Astrocyte (in vitro differentiated cells and primary cell): ENCODE measurements around the gene ZFYVE27. TPM values are rescaled to one million over a fixed set of nuclear protein-coding genes. Genes with fewer than 3 reads are reported as not detected.

ENCODE experiments used
- DNase-seq: peaks from one replicate; pipeline ENCODE4 v3.0.0-alpha.2; 2010; ENCODE audit warnings: low read depth
- FAIRE-seq: peaks from 2 replicates; lab custom pipeline; 2011; peaks lifted over from hg19 to GRCh38; lab: Jason Lieb, UNC
- H2AFZ ChIP-seq: 2 replicates; pipeline ENCODE4 v1.6.0; 2012; ENCODE audit warnings: low read depth, low read length, inconsistent platforms
- H3K27ac ChIP-seq: 2 replicates; pipeline ENCODE4 v1.5.1; 2011; ENCODE audit warnings: low read depth, low read length, inconsistent platforms
- H3K27me3 ChIP-seq: 2 replicates; pipeline ENCODE4 v1.6.0; 2011; ENCODE audit warnings: low read length, inconsistent platforms; ENCODE audit not compliant: insufficient read depth
- H3K36me3 ChIP-seq: 2 replicates; pipeline ENCODE4 v1.5.1; 2011; ENCODE audit warnings: low read length, inconsistent platforms; ENCODE audit not compliant: insufficient read depth
- H3K4me1 ChIP-seq: 2 replicates; pipeline ENCODE4 v1.5.1; 2011; ENCODE audit warnings: low read length, inconsistent platforms; ENCODE audit not compliant: insufficient read depth
- H3K4me2 ChIP-seq: 2 replicates; pipeline ENCODE4 v1.6.0; 2012; ENCODE audit warnings: low read length, inconsistent platforms
- H3K4me3 ChIP-seq: 2 replicates; pipeline ENCODE4 v1.5.1; 2011; ENCODE audit warnings: low read depth, mild to moderate bottlenecking, low read length, inconsistent platforms; ENCODE audit not compliant: insufficient read depth
- H3K79me2 ChIP-seq: 2 replicates; pipeline ENCODE4 v1.6.0; 2012; ENCODE audit warnings: mild to moderate bottlenecking, low read length, inconsistent platforms; ENCODE audit not compliant: insufficient read depth
- H3K9ac ChIP-seq: 2 replicates; pipeline ENCODE4 v1.6.0; 2012; ENCODE audit warnings: mild to moderate bottlenecking, low read length, inconsistent platforms
- H3K9me3 ChIP-seq: 2 replicates; pipeline ENCODE4 v1.5.1; 2012; ENCODE audit warnings: low read depth, mild to moderate bottlenecking, low read length, inconsistent platforms; ENCODE audit not compliant: insufficient read depth
- H4K20me1 ChIP-seq: 2 replicates; pipeline ENCODE4 v1.6.0; 2012; ENCODE audit warnings: low read length, inconsistent platforms; ENCODE audit not compliant: insufficient read depth
- H3K27ac Mint-ChIP-seq: one replicate; pipeline ENCODE4 v1.8.0; 2021; ENCODE audit warnings: mild to moderate bottlenecking, mixed read lengths; ENCODE audit not compliant: unreplicated experiment
- H3K27me3 Mint-ChIP-seq: one replicate; pipeline ENCODE4 v1.8.0; 2021; ENCODE audit warnings: low read depth, mixed read lengths; ENCODE audit not compliant: unreplicated experiment
- H3K36me3 Mint-ChIP-seq: one replicate; pipeline ENCODE4 v1.8.0; 2021; ENCODE audit warnings: low read depth, mixed read lengths; ENCODE audit not compliant: unreplicated experiment
- H3K4me1 Mint-ChIP-seq: one replicate; pipeline ENCODE4 v1.8.0; 2021; ENCODE audit warnings: low read depth, mixed read lengths; ENCODE audit not compliant: unreplicated experiment
- H3K4me3 Mint-ChIP-seq: one replicate; pipeline ENCODE4 v1.8.0; 2021; ENCODE audit warnings: mild to moderate bottlenecking, moderate library complexity, mixed read lengths; ENCODE audit not compliant: unreplicated experiment
- H3K9me3 Mint-ChIP-seq: one replicate; pipeline ENCODE4 v1.8.0; 2021; ENCODE audit warnings: mild to moderate bottlenecking, mixed read lengths; ENCODE audit not compliant: unreplicated experiment
- EZH2 ChIP-seq: IDR thresholded peaks from 2 replicates; pipeline ENCODE4 v1.6.1; 2012; ENCODE audit warnings: mild to moderate bottlenecking, low read length, inconsistent platforms; ENCODE audit not compliant: insufficient read depth
- total RNA-seq: library from RNA; stranded (reverse); gene quantifications from 2 replicates; pipeline ENCODE4 v1.2.1, GENCODE V29; 2021
- TF ChIP-seq, protein P1 (sequence below): IDR thresholded peaks from 2 replicates; pipeline ENCODE4 v1.5.1; 2011; ENCODE audit warnings: low read depth, mild to moderate bottlenecking, inconsistent platforms, low read length, moderate library complexity; ENCODE audit not compliant: insufficient read depth

Gene ZFYVE27
- total RNA-seq, 1 donor from 2014 or later, result 32.8 TPM

DNA sequence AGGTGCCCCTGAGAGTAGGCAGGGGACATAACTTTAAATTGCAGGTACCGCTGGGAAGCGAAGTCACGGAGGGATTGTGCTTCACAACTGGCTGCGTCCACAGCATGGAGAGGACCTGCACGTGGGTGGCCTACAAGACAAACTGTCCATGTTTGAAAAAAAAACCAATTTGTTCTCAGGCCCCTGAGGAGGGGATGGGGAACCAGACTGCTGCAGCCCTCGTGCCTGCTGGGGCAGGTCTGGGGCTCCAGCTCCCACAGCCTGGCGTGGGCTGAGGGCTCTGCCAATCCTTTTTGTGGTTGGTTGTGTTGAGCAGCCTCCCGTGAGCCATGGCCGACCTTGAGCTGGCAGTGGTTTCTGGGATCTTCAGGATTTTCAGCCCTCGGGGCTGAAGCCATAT, 25.1 kb downstream of the ZFYVE27 start:
- FAIRE-seq, result no peak
- no peak overlapping the region for H3K9ac ChIP-seq

DNA sequence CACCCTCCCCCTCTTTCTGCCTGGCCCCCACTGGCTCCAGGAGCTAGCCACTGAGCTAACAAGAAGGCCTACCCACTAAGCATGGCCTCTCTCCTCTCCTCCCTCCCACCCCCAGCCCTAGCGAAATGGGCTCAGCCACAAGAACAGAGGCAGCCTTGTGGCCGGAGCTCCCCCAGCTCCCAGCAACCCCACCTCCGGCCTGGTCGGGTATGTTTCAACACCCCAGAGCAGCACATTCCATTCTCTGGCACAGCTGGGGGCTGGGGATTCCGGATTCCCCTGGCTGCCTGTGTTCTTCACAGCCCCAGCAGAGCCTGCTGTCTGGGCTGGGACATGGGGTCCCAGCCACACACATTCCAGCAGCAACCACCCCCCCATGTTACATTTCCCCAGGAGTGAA, 25.9 kb downstream of the ZFYVE27 start:
- H3K4me1 Mint-ChIP-seq, result peaks cover 24% of the 10 kb centered on the region
- Histone ChIP-seq H3K27ac (no peak overlapping the region), H3K9me3 (no peaks in the 10 kb centered on the region), H3K79me2 (no peaks in the 10 kb centered on the region), H4K20me1 (peaks cover 14% of the 10 kb centered on the region), H3K36me3 (no peaks in the 10 kb centered on the region), H3K4me3 (no peak overlapping the region), H3K4me1 (no peaks in the 10 kb centered on the region), H3K9ac (no peak overlapping the region), H2AFZ (no peak overlapping the region), H3K4me2 (peak overlapping the region; percentile 11), H3K27me3 (no peaks in the 10 kb centered on the region)
- peaks cover 2% of the 10 kb centered on the region for H3K27me3 Mint-ChIP-seq
- peaks cover 2% of the 10 kb centered on the region for H3K9me3 Mint-ChIP-seq
- no peak overlapping the region for H3K4me3 Mint-ChIP-seq
- DNase-seq (peak; percentile 2), FAIRE-seq (no peak)
- TF ChIP-seq, protein P1, sequence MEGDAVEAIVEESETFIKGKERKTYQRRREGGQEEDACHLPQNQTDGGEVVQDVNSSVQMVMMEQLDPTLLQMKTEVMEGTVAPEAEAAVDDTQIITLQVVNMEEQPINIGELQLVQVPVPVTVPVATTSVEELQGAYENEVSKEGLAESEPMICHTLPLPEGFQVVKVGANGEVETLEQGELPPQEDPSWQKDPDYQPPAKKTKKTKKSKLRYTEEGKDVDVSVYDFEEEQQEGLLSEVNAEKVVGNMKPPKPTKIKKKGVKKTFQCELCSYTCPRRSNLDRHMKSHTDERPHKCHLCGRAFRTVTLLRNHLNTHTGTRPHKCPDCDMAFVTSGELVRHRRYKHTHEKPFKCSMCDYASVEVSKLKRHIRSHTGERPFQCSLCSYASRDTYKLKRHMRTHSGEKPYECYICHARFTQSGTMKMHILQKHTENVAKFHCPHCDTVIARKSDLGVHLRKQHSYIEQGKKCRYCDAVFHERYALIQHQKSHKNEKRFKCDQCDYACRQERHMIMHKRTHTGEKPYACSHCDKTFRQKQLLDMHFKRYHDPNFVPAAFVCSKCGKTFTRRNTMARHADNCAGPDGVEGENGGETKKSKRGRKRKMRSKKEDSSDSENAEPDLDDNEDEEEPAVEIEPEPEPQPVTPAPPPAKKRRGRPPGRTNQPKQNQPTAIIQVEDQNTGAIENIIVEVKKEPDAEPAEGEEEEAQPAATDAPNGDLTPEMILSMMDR, result no peak
- TF ChIP-seq EZH2, result no peak
- no peak overlapping the region for H3K27ac Mint-ChIP-seq
- H3K36me3 Mint-ChIP-seq, result peaks cover 14% of the 10 kb centered on the region

More for the DNA sequence above, 25.1 kb downstream of the ZFYVE27 start:
- Histone ChIP-seq H3K79me2 (no peaks in the 10 kb centered on the region), H3K9me3 (no peaks in the 10 kb centered on the region), H3K27ac (no peak overlapping the region), H3K27me3 (no peaks in the 10 kb centered on the region), H3K4me3 (no peak overlapping the region), H2AFZ (no peak overlapping the region), H4K20me1 (peaks cover 14% of the 10 kb centered on the region), H3K36me3 (no peaks in the 10 kb centered on the region), H3K4me2 (no peak overlapping the region), H3K4me1 (no peaks in the 10 kb centered on the region)
- no peak for DNase-seq
- Mint-ChIP-seq H3K4me1 (peaks cover 24% of the 10 kb centered on the region), H3K27me3 (no peaks in the 10 kb centered on the region), H3K9me3 (no peaks in the 10 kb centered on the region), H3K36me3 (peaks cover 12% of the 10 kb centered on the region), H3K4me3 (no peak overlapping the region), H3K27ac (no peak overlapping the region)
- TF ChIP-seq, protein P1, result no peak
- no peak for TF ChIP-seq EZH2

DNA sequence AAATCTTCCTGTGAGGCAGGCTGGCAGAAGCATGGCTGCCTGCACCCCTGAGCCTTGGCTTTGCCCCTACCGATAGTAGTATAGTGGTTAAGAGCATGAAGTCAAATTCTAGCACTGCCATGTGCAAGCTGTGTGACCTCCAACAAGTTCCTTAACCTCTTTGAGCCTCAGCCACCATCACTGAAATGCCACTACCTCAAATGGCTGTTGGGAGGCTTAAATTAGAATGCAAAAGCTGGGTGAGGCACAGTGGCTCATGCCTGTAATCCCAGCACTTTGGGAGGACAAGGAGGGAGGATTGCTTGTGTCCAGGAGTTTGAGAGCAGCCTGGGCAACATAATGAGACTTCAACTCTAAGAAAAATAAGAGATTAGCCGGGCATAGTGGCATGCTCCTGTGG, 26.5 kb downstream of the ZFYVE27 start:
- Mint-ChIP-seq H3K4me3 (no peak overlapping the region), H3K9me3 (peaks cover 6% of the 10 kb centered on the region), H3K27me3 (peaks cover 8% of the 10 kb centered on the region), H3K27ac (no peak overlapping the region), H3K4me1 (peaks cover 24% of the 10 kb centered on the region), H3K36me3 (peaks cover 20% of the 10 kb centered on the region)
- no peak for DNase-seq
- H3K4me2 ChIP-seq, result peak overlapping the region; percentile 11
- TF ChIP-seq, protein P1, result no peak
- TF ChIP-seq EZH2, result no peak
- no peaks in the 10 kb centered on the region for H3K27me3 ChIP-seq
- H3K4me3 ChIP-seq, result no peak overlapping the region
- no peaks in the 10 kb centered on the region for H3K9me3 ChIP-seq
- H3K4me1 ChIP-seq, result no peaks in the 10 kb centered on the region
- no peak overlapping the region for H3K9ac ChIP-seq
- peaks cover 18% of the 10 kb centered on the region for H4K20me1 ChIP-seq
- H3K79me2 ChIP-seq, result no peaks in the 10 kb centered on the region
- no peak for FAIRE-seq
- no peaks in the 10 kb centered on the region for H3K36me3 ChIP-seq
- no peak overlapping the region for H3K27ac ChIP-seq
- no peak overlapping the region for H2AFZ ChIP-seq
